Neural progenitor cell (in vitro differentiated cells): ENCODE results near the gene CES3. TPM values are rescaled to one million over a fixed set of nuclear protein-coding genes. Genes with fewer than 3 reads are reported as not detected.

ENCODE experiments used
- DNase-seq: peaks from one replicate; pipeline ENCODE4 v3.0.0-alpha.2; 2016; ENCODE audit warnings: low spot score
- H2AFZ ChIP-seq: fragments of 200-600 bp; sonication (generic); replicated peaks from 2 replicates; pipeline ENCODE4 v1.6.1; 2016; ENCODE audit warnings: antibody characterized with exemption
- H3F3A ChIP-seq: fragments of 200-600 bp; sonication (generic); 2 replicates; pipeline ENCODE4 v1.6.1; 2016; ENCODE audit warnings: antibody characterized with exemption, low read depth
- H3K27ac ChIP-seq: fragments of 200-600 bp; sonication (generic); 2 replicates; pipeline ENCODE4 v1.5.1; 2016; ENCODE audit warnings: mild to moderate bottlenecking
- H3K27me3 ChIP-seq: fragments of 200-600 bp; sonication (generic); 2 replicates; pipeline ENCODE4 v1.6.1; 2016; ENCODE audit warnings: mild to moderate bottlenecking, moderate library complexity
- H3K36me3 ChIP-seq: fragments of 200-600 bp; sonication (generic); 2 replicates; pipeline ENCODE4 v1.5.1; 2016
- H3K4me1 ChIP-seq: fragments of 200-600 bp; sonication (generic); 2 replicates; pipeline ENCODE4 v1.6.1; 2016; ENCODE audit warnings: mixed run types
- H3K4me2 ChIP-seq: fragments of 200-600 bp; sonication (generic); 2 replicates; pipeline ENCODE4 v1.6.1; 2016
- H3K4me3 ChIP-seq: fragments of 200-600 bp; sonication (generic); 2 replicates; pipeline ENCODE4 v1.5.1; 2016
- H3K79me2 ChIP-seq: fragments of 200-600 bp; sonication (generic); 2 replicates; pipeline ENCODE4 v1.6.1; 2016; ENCODE audit warnings: low read depth
- H3K9ac ChIP-seq: fragments of 200-600 bp; sonication (generic); 2 replicates; pipeline ENCODE4 v1.6.1; 2016
- H3K9me3 ChIP-seq: fragments of 200-600 bp; sonication (generic); 2 replicates; pipeline ENCODE4 v1.5.1; 2016; ENCODE audit warnings: low read depth
- H4K20me1 ChIP-seq: fragments of 200-600 bp; sonication (generic); 2 replicates; pipeline ENCODE4 v1.6.1; 2016; ENCODE audit warnings: low read depth
- H3K27ac Mint-ChIP-seq: 3 replicates; pipeline ENCODE4 v1.8.0; 2021; ENCODE audit warnings: mixed read lengths
- H3K27me3 Mint-ChIP-seq: 2 replicates; pipeline ENCODE4 v1.8.0; 2022; ENCODE audit warnings: low read depth, mild to moderate bottlenecking, inconsistent platforms, moderate library complexity, mixed read lengths; ENCODE audit not compliant: insufficient read depth
- H3K36me3 Mint-ChIP-seq: 3 replicates; pipeline ENCODE4 v1.8.0; 2021; ENCODE audit warnings: mixed read lengths
- H3K4me1 Mint-ChIP-seq: 3 replicates; pipeline ENCODE4 v1.8.0; 2021; ENCODE audit warnings: mixed read lengths
- H3K4me3 Mint-ChIP-seq: 3 replicates; pipeline ENCODE4 v1.8.0; 2021; ENCODE audit warnings: mild to moderate bottlenecking, moderate library complexity, mixed read lengths
- H3K9me3 Mint-ChIP-seq: 3 replicates; pipeline ENCODE4 v1.8.0; 2020; ENCODE audit warnings: mixed read lengths
- EZH2 ChIP-seq: fragments of 200-600 bp; sonication (generic); IDR thresholded peaks from 2 replicates; pipeline ENCODE4 v1.6.1; 2017; ENCODE audit warnings: antibody characterized with exemption, mild to moderate bottlenecking, moderate library complexity
- EZH2phosphoT487 ChIP-seq: fragments of 200-600 bp; sonication (generic); IDR thresholded peaks from 2 replicates; pipeline ENCODE4 v1.6.1; 2017; ENCODE audit warnings: antibody characterized with exemption
- total RNA-seq: library from RNA; depleted of rRNA; stranded (reverse); fragments of >200 nt; gene quantifications from 2 replicates; pipeline ENCODE4 v1.2.3, GENCODE V29; 2015; ENCODE audit warnings: low replicate concordance
- TF ChIP-seq, protein P1 (sequence below): fragments of 200-600 bp; sonication (generic); IDR thresholded peaks from 2 replicates; pipeline ENCODE4 v1.5.1; 2017; ENCODE audit warnings: antibody characterized with exemption, mild to moderate bottlenecking

Gene CES3
- total RNA-seq, 1 donor from 2014 or later = 5.7 TPM

DNA sequence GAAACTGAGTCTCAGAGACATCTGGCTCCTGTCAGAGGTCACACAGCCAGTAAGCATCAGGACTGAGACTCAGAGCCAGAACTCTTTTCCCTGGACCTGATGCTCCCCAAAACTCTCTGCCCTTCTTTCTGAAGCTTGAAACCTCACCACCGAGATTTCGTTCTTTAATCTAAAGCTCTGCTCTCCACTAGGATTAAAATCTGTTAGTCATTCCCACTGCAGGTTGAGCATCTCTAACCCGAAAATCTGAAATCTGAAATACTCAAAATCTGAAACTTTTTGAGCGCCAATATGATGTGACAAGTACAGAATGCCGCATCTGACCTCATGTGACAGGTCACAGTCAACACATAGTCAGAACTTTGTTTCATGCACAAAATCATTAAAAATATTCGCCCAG is 44.5 kb upstream of the CES3 start:
- Mint-ChIP-seq H3K36me3 (no peaks in the 10 kb centered on the region), H3K9me3 (no peaks in the 10 kb centered on the region), H3K27ac (peak overlapping the region; percentile 32), H3K4me3 (no peak overlapping the region), H3K4me1 (peaks cover 33% of the 10 kb centered on the region), H3K27me3 (peaks cover 12% of the 10 kb centered on the region)
- Histone ChIP-seq H3K79me2 (no peaks in the 10 kb centered on the region), H3K4me1 (no peaks in the 10 kb centered on the region), H3K36me3 (no peaks in the 10 kb centered on the region), H3K4me2 (no peak overlapping the region), H3K27ac (no peak overlapping the region), H3K9ac (no peak overlapping the region), H3F3A (no peaks in the 10 kb centered on the region), H3K27me3 (peaks cover 23% of the 10 kb centered on the region), H4K20me1 (no peaks in the 10 kb centered on the region), H3K4me3 (no peak overlapping the region), H2AFZ (no peak overlapping the region), H3K9me3 (no peaks in the 10 kb centered on the region)
- TF ChIP-seq, protein P1, sequence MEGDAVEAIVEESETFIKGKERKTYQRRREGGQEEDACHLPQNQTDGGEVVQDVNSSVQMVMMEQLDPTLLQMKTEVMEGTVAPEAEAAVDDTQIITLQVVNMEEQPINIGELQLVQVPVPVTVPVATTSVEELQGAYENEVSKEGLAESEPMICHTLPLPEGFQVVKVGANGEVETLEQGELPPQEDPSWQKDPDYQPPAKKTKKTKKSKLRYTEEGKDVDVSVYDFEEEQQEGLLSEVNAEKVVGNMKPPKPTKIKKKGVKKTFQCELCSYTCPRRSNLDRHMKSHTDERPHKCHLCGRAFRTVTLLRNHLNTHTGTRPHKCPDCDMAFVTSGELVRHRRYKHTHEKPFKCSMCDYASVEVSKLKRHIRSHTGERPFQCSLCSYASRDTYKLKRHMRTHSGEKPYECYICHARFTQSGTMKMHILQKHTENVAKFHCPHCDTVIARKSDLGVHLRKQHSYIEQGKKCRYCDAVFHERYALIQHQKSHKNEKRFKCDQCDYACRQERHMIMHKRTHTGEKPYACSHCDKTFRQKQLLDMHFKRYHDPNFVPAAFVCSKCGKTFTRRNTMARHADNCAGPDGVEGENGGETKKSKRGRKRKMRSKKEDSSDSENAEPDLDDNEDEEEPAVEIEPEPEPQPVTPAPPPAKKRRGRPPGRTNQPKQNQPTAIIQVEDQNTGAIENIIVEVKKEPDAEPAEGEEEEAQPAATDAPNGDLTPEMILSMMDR = no peak
- DNase-seq = no peak

DNA sequence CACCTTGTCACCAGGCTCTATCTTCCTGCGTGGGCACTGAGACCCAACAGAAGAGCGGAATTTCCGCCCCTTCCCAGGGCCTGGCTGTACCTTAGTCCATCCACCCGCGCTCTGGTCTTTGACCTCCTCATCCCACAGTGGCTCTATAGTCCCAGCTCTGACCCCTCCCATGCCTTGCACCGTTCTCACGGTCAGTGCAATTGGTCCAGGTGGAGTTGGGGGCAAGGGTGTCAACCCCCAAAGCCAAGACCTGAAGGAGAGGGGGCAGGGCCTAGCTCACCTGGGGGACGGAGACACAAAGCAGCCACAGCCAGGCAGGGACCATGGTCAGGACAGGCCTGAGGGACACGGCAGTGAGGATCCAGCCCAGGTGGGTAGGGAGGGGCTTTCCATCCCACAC is 43.3 kb upstream of the CES3 start:
- no peaks in the 10 kb centered on the region for H3F3A ChIP-seq
- H3K36me3 Mint-ChIP-seq = no peaks in the 10 kb centered on the region
- no peak overlapping the region for H3K4me2 ChIP-seq
- H3K36me3 ChIP-seq = no peaks in the 10 kb centered on the region
- no peak overlapping the region for H2AFZ ChIP-seq
- no peak overlapping the region for H3K4me3 Mint-ChIP-seq
- H3K27me3 Mint-ChIP-seq = peaks cover 9% of the 10 kb centered on the region
- H3K4me1 ChIP-seq = no peaks in the 10 kb centered on the region
- H3K9me3 Mint-ChIP-seq = no peaks in the 10 kb centered on the region
- H3K27ac Mint-ChIP-seq = no peak overlapping the region
- no peak overlapping the region for H3K4me3 ChIP-seq
- TF ChIP-seq, protein P1 = no peak
- no peak for TF ChIP-seq EZH2phosphoT487
- no peak for TF ChIP-seq EZH2
- no peak overlapping the region for H3K9ac ChIP-seq
- DNase-seq = no peak
- H3K9me3 ChIP-seq = no peaks in the 10 kb centered on the region
- no peaks in the 10 kb centered on the region for H3K79me2 ChIP-seq
- peaks cover 26% of the 10 kb centered on the region for H3K27me3 ChIP-seq
- peaks cover 32% of the 10 kb centered on the region for H3K4me1 Mint-ChIP-seq
- H4K20me1 ChIP-seq = no peaks in the 10 kb centered on the region
- no peak overlapping the region for H3K27ac ChIP-seq

DNA sequence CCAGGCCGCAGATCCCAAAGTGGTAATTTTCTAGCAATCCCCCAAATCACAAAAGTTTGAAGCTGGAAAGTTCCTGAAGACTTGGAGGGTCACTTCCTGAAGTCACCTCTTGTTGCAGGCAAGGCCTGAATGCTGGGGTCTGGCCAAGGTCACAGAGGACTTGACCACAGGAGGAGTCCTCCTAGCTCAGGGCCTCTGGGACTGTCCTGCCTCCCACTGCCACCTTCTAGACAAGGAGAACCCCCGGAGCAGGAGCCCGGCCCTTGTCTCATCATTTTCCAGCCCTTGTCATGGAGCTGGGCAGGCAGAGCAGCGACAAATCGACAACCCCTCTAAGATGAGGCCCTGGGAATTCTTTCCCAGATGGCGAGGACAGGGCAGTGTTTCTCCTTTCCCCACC is 42.7 kb upstream of the CES3 start:
- H4K20me1 ChIP-seq = no peaks in the 10 kb centered on the region
- DNase-seq = no peak
- no peaks in the 10 kb centered on the region for H3K79me2 ChIP-seq
- no peaks in the 10 kb centered on the region for H3K36me3 Mint-ChIP-seq
- peaks cover 13% of the 10 kb centered on the region for H3K27me3 Mint-ChIP-seq
- no peak overlapping the region for H3K4me2 ChIP-seq
- TF ChIP-seq EZH2phosphoT487 (no peak), EZH2 (no peak)
- TF ChIP-seq, protein P1 = no peak
- no peaks in the 10 kb centered on the region for H3K4me1 ChIP-seq
- H3K27me3 ChIP-seq = peaks cover 32% of the 10 kb centered on the region
- H3K4me3 ChIP-seq = no peak overlapping the region
- no peaks in the 10 kb centered on the region for H3K9me3 Mint-ChIP-seq
- H3K4me1 Mint-ChIP-seq = peaks cover 26% of the 10 kb centered on the region
- H3K36me3 ChIP-seq = no peaks in the 10 kb centered on the region
- no peak overlapping the region for H2AFZ ChIP-seq
- no peak overlapping the region for H3K27ac ChIP-seq
- no peaks in the 10 kb centered on the region for H3F3A ChIP-seq
- H3K27ac Mint-ChIP-seq = no peak overlapping the region
- no peak overlapping the region for H3K9ac ChIP-seq
- no peak overlapping the region for H3K4me3 Mint-ChIP-seq
- no peaks in the 10 kb centered on the region for H3K9me3 ChIP-seq
